Activated CD4-positive, alpha-beta memory T cell treated with anti-CD3 and anti-CD28 coated beads for 36 hours (primary cell): ENCODE results near the gene ST6GALNAC4. TPM values are rescaled to one million over a fixed set of nuclear protein-coding genes. Genes with fewer than 3 reads are reported as not detected.

Experiments used
- CTCF ChIA-PET: fragments of 350-600 bp; sonication (Branson Sonifier 250); formaldehyde crosslinking; loops from one replicate; lab custom pipeline; 2021; ENCODE audit warnings: antibody characterized with exemption, inconsistent platforms; lab: Charles Lee
- POLR2A ChIA-PET: fragments of 350-600 bp; sonication (Branson Sonifier 250); formaldehyde crosslinking; loops from one replicate; lab custom pipeline; 2021; ENCODE audit warnings: antibody characterized with exemption; lab: Charles Lee
- DNase-seq: peaks from one replicate; pipeline ENCODE4 v3.0.0-alpha.2; 2020
- H3K27ac Mint-ChIP-seq: one replicate; pipeline ENCODE4 v1.8.0; 2021; ENCODE audit warnings: mixed read lengths
- H3K27me3 Mint-ChIP-seq: one replicate; pipeline ENCODE4 v1.8.0; 2021; ENCODE audit warnings: mixed read lengths
- H3K36me3 Mint-ChIP-seq: one replicate; pipeline ENCODE4 v1.8.0; 2021; ENCODE audit warnings: mixed read lengths
- H3K4me1 Mint-ChIP-seq: one replicate; pipeline ENCODE4 v1.8.0; 2021; ENCODE audit warnings: low read depth, mixed read lengths
- H3K4me3 Mint-ChIP-seq: one replicate; pipeline ENCODE4 v1.8.0; 2021; ENCODE audit warnings: mild to moderate bottlenecking, mixed read lengths
- H3K9me3 Mint-ChIP-seq: one replicate; pipeline ENCODE4 v1.8.0; 2021; ENCODE audit warnings: mixed read lengths
- intact Hi-C: fragments of 100-400 bp; cut with micrococcal nuclease; formaldehyde crosslinking; loops from one replicate; pipeline ENCODE4 v1.15.1; 2023
- total RNA-seq, 2 experiments: library from RNA; stranded (reverse); gene quantifications; one replicate each; pipeline ENCODE4 v1.2.3, GENCODE V29; 2021

The ST6GALNAC4 gene
- total RNA-seq, 2 experiments from 2014 or later, result 21.2 to 23.5 TPM

DNA sequence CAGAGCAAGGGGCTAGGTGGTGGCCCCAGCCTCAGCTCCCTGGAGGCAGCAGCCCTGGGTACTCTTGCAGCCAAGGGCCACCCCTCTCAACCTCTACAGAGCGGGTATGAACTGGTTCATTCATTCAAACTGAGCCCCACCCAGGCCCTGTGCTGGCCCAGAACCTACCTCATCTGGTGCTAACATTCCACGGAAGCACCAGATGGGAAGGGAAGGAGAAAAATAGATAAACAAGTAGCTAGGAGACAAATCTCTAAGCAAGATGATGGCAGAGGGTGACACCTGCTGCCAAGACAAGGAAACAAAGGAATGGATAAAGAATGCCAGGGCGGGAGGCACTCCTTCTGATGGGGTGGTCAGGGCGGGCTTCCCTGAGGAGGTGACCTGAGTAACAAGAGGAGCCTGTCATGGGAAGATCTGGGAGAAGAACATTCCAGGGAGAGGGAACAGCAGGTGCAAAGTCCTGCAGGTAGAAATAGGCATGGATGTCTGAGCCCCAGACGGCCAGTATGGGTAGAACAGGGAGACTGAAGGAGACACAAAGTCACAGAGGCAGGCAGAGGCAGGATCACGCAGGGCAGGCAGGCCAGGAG, 6.1 kb downstream of the ST6GALNAC4 start:
- POLR2A ChIA-PET, result no interaction called here
- H3K27me3 Mint-ChIP-seq, result no peaks in the 10 kb centered on the region
- H3K4me1 Mint-ChIP-seq, result peaks cover 39% of the 10 kb centered on the region
- intact Hi-C loops, result loop anchor here (5.0 kb wide), 1 partner anchor 43 kb away; no protein-coding TSS in a partner anchor
- DNase-seq, result no peak
- H3K4me3 Mint-ChIP-seq, result no peak overlapping the region
- H3K36me3 Mint-ChIP-seq, result peaks cover 22% of the 10 kb centered on the region
- peak overlapping the region; percentile 95 for H3K27ac Mint-ChIP-seq
- H3K9me3 Mint-ChIP-seq, result no peaks in the 10 kb centered on the region
- CTCF ChIA-PET, result interaction anchor here (0.7 to 2.4 kb wide), 5 partner anchors 11 to 176 kb away, joined by 3 to 11 read pairs (median 4); partner anchors contain the start of genes ST6GALNAC6 and TOR2A

- DNase-seq, result no peak
Observed at GRCh38 chr9:127909839-127910273, 7.0 kb downstream of the ST6GALNAC4 start.

DNA sequence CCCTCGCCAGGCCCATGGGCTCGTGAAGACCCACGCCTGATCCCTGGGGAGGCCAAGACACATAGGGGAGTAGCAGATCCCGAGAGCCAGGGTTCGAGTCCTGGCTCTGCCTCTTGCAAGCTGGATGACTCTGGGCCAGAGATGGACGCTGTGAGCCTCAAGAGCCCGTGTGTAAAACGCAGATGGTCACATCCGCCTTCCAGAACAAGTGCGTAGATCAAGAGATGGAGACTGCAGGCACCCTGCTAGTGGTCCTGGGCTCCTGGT, 8.2 kb downstream of the ST6GALNAC4 start:
- Mint-ChIP-seq H3K36me3 (peaks cover 25% of the 10 kb centered on the region), H3K27ac (no peak overlapping the region), H3K27me3 (no peaks in the 10 kb centered on the region), H3K4me3 (no peak overlapping the region), H3K4me1 (peaks cover 40% of the 10 kb centered on the region), H3K9me3 (no peaks in the 10 kb centered on the region)
- POLR2A ChIA-PET, result no interaction called here
- no peak for DNase-seq
- intact Hi-C loops, result no loop called here
- CTCF ChIA-PET, result no interaction called here

More at GRCh38 chr9:127909839-127910273, 7.0 kb downstream of the ST6GALNAC4 start:
- Mint-ChIP-seq H3K27ac (no peak overlapping the region), H3K4me1 (peaks cover 38% of the 10 kb centered on the region), H3K36me3 (peaks cover 22% of the 10 kb centered on the region), H3K27me3 (no peaks in the 10 kb centered on the region), H3K9me3 (no peaks in the 10 kb centered on the region), H3K4me3 (no peak overlapping the region)
- intact Hi-C loops, result loop anchor here (5.0 kb wide), 1 partner anchor 43 kb away; no protein-coding TSS in a partner anchor
- ChIA-PET POLR2A (no interaction called here), CTCF (interaction anchor here (0.7 to 2.4 kb wide), 4 partner anchors 11 to 175 kb away, joined by 3 to 11 read pairs (median 6); partner anchors contain the start of genes ST6GALNAC6 and TOR2A)

DNA sequence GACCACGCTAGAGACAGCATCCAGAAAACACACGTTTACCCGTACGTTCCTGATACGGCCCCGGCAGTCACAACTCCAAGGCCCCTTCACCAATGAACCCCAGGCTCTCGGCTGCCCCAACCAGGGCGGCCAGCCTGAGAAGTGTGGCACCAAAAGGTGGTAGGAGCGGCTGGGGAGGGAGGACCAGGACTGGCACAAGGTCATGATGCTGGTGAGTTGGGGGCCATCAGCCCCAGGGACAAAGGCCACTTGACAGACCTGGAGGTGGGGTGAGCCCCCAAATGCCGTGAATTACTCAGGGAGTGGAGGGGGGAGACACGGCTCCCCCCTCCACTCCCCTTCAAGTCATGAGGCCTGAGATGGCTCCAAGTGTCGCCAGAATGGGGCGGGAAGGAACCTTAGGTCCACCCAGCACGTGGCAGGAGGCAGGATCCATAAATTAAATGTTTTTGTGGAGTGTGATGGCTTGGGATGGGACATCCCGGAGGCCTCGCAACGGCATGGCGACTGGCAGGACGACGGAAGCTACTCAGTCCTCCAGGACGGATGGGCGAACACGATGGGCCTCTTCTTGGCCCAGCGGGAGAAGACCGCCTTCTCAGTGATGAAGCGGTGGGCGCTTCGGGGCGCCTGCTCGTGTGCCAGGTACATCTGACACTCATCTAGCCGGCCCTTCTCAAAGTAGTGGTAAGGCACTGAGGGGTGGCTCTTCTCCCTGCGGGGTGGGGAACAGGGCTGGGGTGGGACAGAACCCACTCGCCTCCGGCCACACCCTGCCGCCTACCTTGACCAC, 8.8 kb downstream of the ST6GALNAC4 start:
- Mint-ChIP-seq H3K27ac (peak overlapping the region; percentile 54), H3K27me3 (no peaks in the 10 kb centered on the region), H3K4me3 (no peak overlapping the region), H3K9me3 (no peaks in the 10 kb centered on the region), H3K36me3 (peaks cover 24% of the 10 kb centered on the region), H3K4me1 (peaks cover 45% of the 10 kb centered on the region)
- intact Hi-C loops, result no loop called here
- POLR2A ChIA-PET, result no interaction called here
- DNase-seq, result no peak
- CTCF ChIA-PET, result no interaction called here

DNA sequence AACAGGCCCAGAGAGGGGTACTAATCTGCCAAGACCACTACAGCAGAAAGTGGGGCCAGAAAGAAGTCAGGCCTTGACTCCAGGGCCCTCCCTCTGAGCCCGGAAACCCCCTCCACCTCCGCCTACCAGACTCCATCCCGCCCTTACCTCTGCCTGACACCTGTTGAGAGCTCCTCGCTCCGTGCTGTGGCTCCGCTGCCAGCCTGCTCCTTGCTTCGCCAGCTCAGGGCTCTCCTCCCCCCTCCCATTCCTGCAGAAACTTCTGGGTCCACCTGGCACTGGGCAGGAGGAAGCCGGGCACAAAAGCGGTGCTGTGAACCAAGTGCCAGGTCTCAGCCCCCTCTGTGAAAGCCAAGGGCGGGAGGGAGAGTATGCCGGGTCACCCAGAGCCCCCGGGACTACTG, 11.1 kb downstream of the ST6GALNAC4 start:
- ChIA-PET POLR2A (interaction anchor here (0.8 to 1.2 kb wide), 3 partner anchors 11 to 194 kb away, joined by 4 to 7 read pairs (median 4); partner anchors contain the start of gene ST6GALNAC4), CTCF (interaction anchor here (0.6 to 2.4 kb wide), 5 partner anchors 10 to 171 kb away, joined by 3 to 7 read pairs (median 5); partner anchors contain the start of gene TOR2A)
- Mint-ChIP-seq H3K4me3 (peak overlapping the region; percentile 91), H3K4me1 (peaks cover 38% of the 10 kb centered on the region), H3K27ac (peak overlapping the region; percentile 98), H3K27me3 (no peaks in the 10 kb centered on the region), H3K36me3 (peaks cover 12% of the 10 kb centered on the region), H3K9me3 (no peaks in the 10 kb centered on the region)
- intact Hi-C loops, result loop anchor here (1.0 to 2.0 kb wide), 2 partner anchors 13 to 119 kb away; partner anchors contain the start of gene CDK9
- DNase-seq, result peak; percentile 83

- ChIA-PET POLR2A (interaction anchor here (1.1 kb wide), 1 partner anchor 126 kb away, joined by 3 read pairs; no protein-coding TSS in a partner anchor), CTCF (interaction anchor here (0.6 to 2.4 kb wide), 7 partner anchors 11 to 170 kb away, joined by 3 to 9 read pairs (median 6); partner anchors contain the start of genes ST6GALNAC4 and TOR2A)
- DNase-seq, result peak; percentile 81
- H3K27ac Mint-ChIP-seq, result peak overlapping the region; percentile 98
- H3K9me3 Mint-ChIP-seq, result no peaks in the 10 kb centered on the region
- H3K4me1 Mint-ChIP-seq, result peaks cover 32% of the 10 kb centered on the region
- peaks cover 12% of the 10 kb centered on the region for H3K36me3 Mint-ChIP-seq
- no peaks in the 10 kb centered on the region for H3K27me3 Mint-ChIP-seq
- intact Hi-C loops, result loop anchor here (2.0 kb wide), 1 partner anchor 14 kb away; no protein-coding TSS in a partner anchor
- H3K4me3 Mint-ChIP-seq, result peak overlapping the region; percentile 91
Observed at GRCh38 chr9:127905004-127905728, 11.7 kb downstream of the ST6GALNAC4 start.

- CTCF ChIA-PET, result interaction anchor here (0.6 to 1.5 kb wide), 6 partner anchors 12 to 327 kb away, joined by 3 to 9 read pairs (median 4); partner anchors contain the start of gene ST6GALNAC4
- DNase-seq, result peak; percentile 50
- peak overlapping the region; percentile 91 for H3K4me3 Mint-ChIP-seq
- intact Hi-C loops, result loop anchor here (2.0 kb wide), 1 partner anchor 14 kb away; no protein-coding TSS in a partner anchor
- peak overlapping the region; percentile 98 for H3K27ac Mint-ChIP-seq
- peaks cover 36% of the 10 kb centered on the region for H3K4me1 Mint-ChIP-seq
- POLR2A ChIA-PET, result interaction anchor here (1.1 to 1.4 kb wide), 2 partner anchors 8 to 125 kb away, joined by 3 to 5 read pairs; no protein-coding TSS in a partner anchor
- H3K36me3 Mint-ChIP-seq, result peaks cover 10% of the 10 kb centered on the region
- H3K9me3 Mint-ChIP-seq, result no peaks in the 10 kb centered on the region
- H3K27me3 Mint-ChIP-seq, result no peaks in the 10 kb centered on the region
Observed at GRCh38 chr9:127904561-127905003, 12.3 kb downstream of the ST6GALNAC4 start.

DNA sequence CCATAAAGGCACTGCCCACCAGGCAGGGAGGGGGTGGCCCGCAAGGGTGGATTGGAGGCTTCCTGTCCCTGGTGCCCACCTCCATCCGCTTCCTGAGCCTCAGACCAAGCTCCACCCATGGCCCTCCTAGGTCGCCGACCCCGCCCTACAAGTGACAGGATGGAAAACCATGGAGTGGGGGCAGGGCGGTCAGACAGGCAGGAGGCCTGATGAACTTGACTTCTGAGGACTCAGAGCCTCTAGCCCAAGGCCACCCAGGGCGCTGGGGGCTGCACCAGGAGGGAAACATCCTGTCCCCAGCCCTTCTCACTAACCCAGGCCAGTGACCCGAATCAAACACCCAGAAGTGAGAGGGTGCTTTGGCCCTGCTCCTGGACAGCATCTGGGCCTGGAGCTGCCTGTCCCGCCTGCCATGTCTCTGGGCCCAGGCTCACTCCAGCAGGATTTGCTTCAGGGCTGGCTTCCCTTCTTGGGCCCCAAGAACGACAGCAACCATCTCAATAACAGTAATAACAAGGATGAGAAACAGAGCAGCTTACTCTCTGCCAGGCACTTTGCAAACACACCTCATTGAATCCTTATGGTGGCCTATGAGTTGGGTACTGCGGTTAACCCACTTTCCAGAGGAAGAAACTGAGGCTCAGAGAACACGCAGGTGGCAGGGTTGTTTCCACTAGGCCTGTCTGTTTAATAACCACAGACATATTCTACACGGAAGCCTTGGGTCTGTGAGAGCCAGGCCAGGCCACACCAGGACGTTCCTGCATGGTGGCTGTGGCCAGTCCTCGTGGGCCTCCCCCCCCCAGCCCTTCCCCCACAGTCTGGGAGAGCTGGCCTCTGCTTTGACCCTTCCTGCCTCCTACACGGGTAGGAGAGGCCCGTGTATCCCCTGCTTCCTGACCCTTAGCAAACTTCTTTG, 13.0 kb downstream of the ST6GALNAC4 start:
- no peaks in the 10 kb centered on the region for H3K9me3 Mint-ChIP-seq
- peaks cover 36% of the 10 kb centered on the region for H3K4me1 Mint-ChIP-seq
- ChIA-PET POLR2A (interaction anchor here (0.6 to 1.4 kb wide), 7 partner anchors 9 to 147 kb away, joined by 3 to 10 read pairs (median 4); partner anchors contain the start of genes ENG and ST6GALNAC4), CTCF (interaction anchor here (0.6 to 1.5 kb wide), 9 partner anchors 13 to 326 kb away, joined by 3 to 9 read pairs (median 3); partner anchors contain the start of gene ST6GALNAC4)
- peak; percentile 95 for DNase-seq
- peak overlapping the region; percentile 98 for H3K27ac Mint-ChIP-seq
- peak overlapping the region; percentile 91 for H3K4me3 Mint-ChIP-seq
- H3K36me3 Mint-ChIP-seq, result peaks cover 9% of the 10 kb centered on the region
- no peaks in the 10 kb centered on the region for H3K27me3 Mint-ChIP-seq
- intact Hi-C loops, result loop anchor here (2.0 kb wide), 1 partner anchor 15 kb away; no protein-coding TSS in a partner anchor

DNA sequence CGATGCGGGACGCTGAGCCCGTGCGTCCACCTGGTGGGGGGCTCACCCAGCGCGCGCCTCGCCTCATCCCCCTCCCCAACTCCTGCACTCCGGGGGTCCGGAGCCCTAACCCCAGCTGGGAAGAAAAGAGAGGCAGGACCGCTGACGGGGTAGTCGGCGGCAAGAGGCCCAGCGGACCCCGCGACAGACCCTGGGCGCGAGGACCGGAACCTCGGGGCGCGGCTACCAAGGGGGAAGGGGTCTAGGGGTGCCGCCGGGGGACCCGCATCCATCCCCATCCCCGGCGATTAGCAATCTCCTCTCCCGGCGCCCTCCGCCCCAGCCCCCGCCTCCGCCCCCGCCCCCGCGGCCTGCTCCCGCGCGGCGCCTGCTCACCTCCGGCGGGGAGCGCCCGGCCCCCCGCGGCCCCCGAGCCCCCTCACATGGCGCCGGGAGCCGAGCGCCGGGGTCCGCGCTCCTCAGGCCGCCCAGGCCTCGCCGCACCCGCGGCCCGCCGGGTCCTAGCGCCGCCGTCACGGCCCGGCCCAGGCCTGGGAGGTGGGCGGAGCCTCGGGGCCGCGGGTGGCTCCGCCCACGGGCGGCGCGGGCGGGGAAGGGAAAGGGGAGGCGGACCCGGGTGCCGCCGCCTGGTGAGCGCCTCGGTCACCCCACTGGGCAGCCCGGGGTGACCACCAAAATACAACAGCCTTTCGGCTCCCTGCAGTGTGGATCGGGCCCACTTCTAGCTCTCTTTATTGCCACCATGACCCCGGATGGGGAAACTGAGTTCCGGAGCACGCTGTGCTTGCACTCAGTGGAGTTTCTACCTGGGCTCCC, 17.5 kb downstream of the ST6GALNAC4 start, which contains the start of gene ST6GALNAC6:
Gene ST6GALNAC6, minus strand, starts transcription at position 476 of the 816 bp plus-strand sequence. CDS start 1,622 bp downstream, outside the sequence.
- peak within 1 kb of the TSS; percentile 85 for H3K4me3 Mint-ChIP-seq
- H3K27ac Mint-ChIP-seq, result peak within 1 kb of the TSS; percentile 82
- peak; percentile 79 for DNase-seq
- no peaks in the 10 kb centered on the region for H3K27me3 Mint-ChIP-seq
- peaks cover 33% of the 10 kb centered on the region for H3K36me3 Mint-ChIP-seq
- peaks cover 32% of the 10 kb centered on the region for H3K4me1 Mint-ChIP-seq
- intact Hi-C loops, result loop anchor here (2.0 kb wide), 1 partner anchor 17 kb away; the partner anchor contains the start of gene ST6GALNAC4
- H3K9me3 Mint-ChIP-seq, result no peaks in the 10 kb centered on the region
- CTCF ChIA-PET, result interaction anchor here (0.8 to 2.3 kb wide), 11 partner anchors 10 to 164 kb away, joined by 3 to 7 read pairs (median 4); partner anchors contain the start of genes ST6GALNAC4 and TOR2A
- POLR2A ChIA-PET, result interaction anchor here (0.5 to 1.1 kb wide), 2 partner anchors 30 to 91 kb away, joined by 3 read pairs; no protein-coding TSS in a partner anchor
